ENCODE data around the gene GDF15. TPM values are rescaled to one million over a fixed set of nuclear protein-coding genes. Genes with fewer than 3 reads are reported as not detected.

GDF15 gene
- polyA plus RNA-seq, 1 donor from 2014 or later: not detected

- H3K27ac ChIP-seq (ENCODE audit: low read length): no peak within 1 kb of the TSS
- H3K9ac ChIP-seq (ENCODE audit: low read length): no peak within 1 kb of the TSS
- H3K4me3 ChIP-seq (ENCODE audit: low read length): no peak within 1 kb of the TSS
- no peaks in the 10 kb centered on the region for H3K79me2 ChIP-seq (replicated peaks; ENCODE audit: insufficient read depth, low read length)
- H3K36me3 ChIP-seq (ENCODE audit: insufficient read depth, low read length): no peaks in the 10 kb centered on the region
- H3K27me3 ChIP-seq (ENCODE audit: insufficient read depth, low read depth, low read length): no peaks in the 10 kb centered on the region
- no peaks in the 10 kb centered on the region for H3K9me2 ChIP-seq (ENCODE audit: insufficient read depth, low read length)
- H2AFZ ChIP-seq (ENCODE audit: low read depth, low read length): no peak within 1 kb of the TSS
- TF ChIP-seq RAD21 (conservative IDR thresholded peaks at IDR 0.05): no peak
- no peak for TF ChIP-seq POLR2AphosphoS5 (IDR thresholded peaks at IDR 0.05)
- TF ChIP-seq EZH2 (IDR thresholded peaks at IDR 0.05; ENCODE audit: borderline replicate concordance, insufficient read depth, low read length, poor library complexity, severe bottlenecking): no peak
- TF ChIP-seq EP300 (conservative IDR thresholded peaks at IDR 0.05; ENCODE audit: poor library complexity, severe bottlenecking): no peak
- TF ChIP-seq SMC3 (conservative IDR thresholded peaks at IDR 0.05; ENCODE audit: poor library complexity): no peak
- TF ChIP-seq REST (IDR thresholded peaks at IDR 0.05; ENCODE audit: borderline replicate concordance): no peak
- TF ChIP-seq CTCF (IDR thresholded peaks at IDR 0.05; ENCODE audit: poor library complexity, severe bottlenecking): no peak
- no peak for TF ChIP-seq TAF1 (IDR thresholded peaks at IDR 0.05; ENCODE audit: low read depth)
- no peak for TF ChIP-seq MXI1 (conservative IDR thresholded peaks at IDR 0.05; ENCODE audit: poor library complexity, severe bottlenecking)
- H4K20me1 ChIP-seq (ENCODE audit: insufficient read depth): no peaks in the 10 kb centered on the region
- H3K4me2 ChIP-seq (ENCODE audit: low read length): no peak within 1 kb of the TSS
- no peaks in the 10 kb centered on the region for H3K9me3 ChIP-seq (ENCODE audit: low read length)
- H3F3A ChIP-seq (ENCODE audit: insufficient read depth, low read length, poor library complexity, severe bottlenecking): no peaks in the 10 kb centered on the region
Observed at GRCh38 chr19:18397242-18398202, 11.6 kb downstream of the GDF15 start, which contains the start of gene LRRC25. Gene LRRC25, minus strand, starts transcription at chr19:18397622. Its CDS starts 659 bp downstream, at chr19:18396963.

- H3K9me3 ChIP-seq (ENCODE audit: low read length): no peaks in the 10 kb centered on the region
- H2AFZ ChIP-seq (ENCODE audit: low read depth, low read length): no peak overlapping the region
- TF ChIP-seq REST (IDR thresholded peaks at IDR 0.05; ENCODE audit: borderline replicate concordance) (no peak), TAF1 (IDR thresholded peaks at IDR 0.05; ENCODE audit: low read depth) (no peak)
- H3K9ac ChIP-seq (ENCODE audit: low read length): no peak overlapping the region
- H3K27me3 ChIP-seq (ENCODE audit: insufficient read depth, low read depth, low read length): no peaks in the 10 kb centered on the region
- H3K4me3 ChIP-seq (ENCODE audit: low read length): no peak overlapping the region
- no peaks in the 10 kb centered on the region for H3K9me2 ChIP-seq (ENCODE audit: insufficient read depth, low read length)
- no peaks in the 10 kb centered on the region for H4K20me1 ChIP-seq (ENCODE audit: insufficient read depth)
- H3K27ac ChIP-seq (ENCODE audit: low read length): no peak overlapping the region
- no peak overlapping the region for H3K4me2 ChIP-seq (ENCODE audit: low read length)
- no peaks in the 10 kb centered on the region for H3K36me3 ChIP-seq (ENCODE audit: insufficient read depth, low read length)
- no peaks in the 10 kb centered on the region for H3K79me2 ChIP-seq (replicated peaks; ENCODE audit: insufficient read depth, low read length)
- H3F3A ChIP-seq (ENCODE audit: insufficient read depth, low read length, poor library complexity, severe bottlenecking): no peaks in the 10 kb centered on the region
Observed at GRCh38 chr19:18399008-18399407, 13.1 kb downstream of the GDF15 start.
